SU-DHL-6 (cell line): Measurements from ENCODE around the gene ELP2.

Experiments used
- H2AFZ ChIP-seq: fragments of 200-600 bp; sonication (generic); 2 replicates; pipeline ENCODE4 v1.6.1; 2014; ENCODE audit warnings: low read depth, mild to moderate bottlenecking, moderate library complexity, mixed read lengths, antibody characterized with exemption, low read length; ENCODE audit not compliant: severe bottlenecking
- H3F3A ChIP-seq: fragments of 200-600 bp; shearing (Covaris generic); 2 replicates; pipeline ENCODE4 v1.6.0; 2016; ENCODE audit warnings: antibody characterized with exemption, mild to moderate bottlenecking; ENCODE audit not compliant: insufficient read depth
- H3K27ac ChIP-seq: fragments of 200-600 bp; sonication (generic); 2 replicates; pipeline ENCODE4 v1.5.1; 2016; ENCODE audit warnings: low read depth, mild to moderate bottlenecking, low read length, moderate library complexity, mixed read lengths
- H3K27me3 ChIP-seq: fragments of 200-600 bp; sonication (generic), shearing (Covaris generic); 2 replicates; pipeline ENCODE4 v1.6.0; 2014; ENCODE audit warnings: mild to moderate bottlenecking, low read length
- H3K36me3 ChIP-seq: fragments of 200-600 bp; sonication (generic); 2 replicates; pipeline ENCODE4 v1.6.1; 2014; ENCODE audit warnings: mild to moderate bottlenecking, low read length, mixed read lengths
- H3K4me2 ChIP-seq: fragments of 300-600, 200-600 bp; shearing (Covaris generic), sonication (generic); 2 replicates; pipeline ENCODE4 v1.6.0; 2014; ENCODE audit warnings: low read length, low read depth, mild to moderate bottlenecking; ENCODE audit not compliant: poor library complexity, severe bottlenecking
- H3K4me3 ChIP-seq: fragments of 200-600 bp; sonication (generic); 2 replicates; pipeline ENCODE4 v1.5.1; 2014; ENCODE audit warnings: antibody characterized with exemption, low read length, mild to moderate bottlenecking, mixed read lengths; ENCODE audit not compliant: insufficient read depth, poor library complexity, severe bottlenecking
- H3K79me2 ChIP-seq: fragments of 200-600 bp; sonication (generic); 2 replicates; pipeline ENCODE4 v1.6.1; 2014; ENCODE audit warnings: mild to moderate bottlenecking, low read length, moderate library complexity; ENCODE audit not compliant: insufficient read depth
- H3K9ac ChIP-seq: fragments of 200-600 bp; sonication (generic); 2 replicates; pipeline ENCODE4 v1.7.0; 2014; ENCODE audit warnings: mild to moderate bottlenecking, low read length
- H3K9me2 ChIP-seq: fragments of 200-600 bp; sonication (generic); replicated peaks from 2 replicates; pipeline ENCODE4 v1.6.1; 2014; ENCODE audit warnings: low read length; ENCODE audit not compliant: insufficient read depth
- H3K9me3 ChIP-seq: fragments of 200-600 bp; sonication (generic); 2 replicates; pipeline ENCODE4 v1.6.1; 2014; ENCODE audit warnings: low read length, mixed read lengths; ENCODE audit not compliant: insufficient read depth
- H4K20me1 ChIP-seq: fragments of 200-600 bp; sonication (generic); 2 replicates; pipeline ENCODE4 v1.6.1; 2014; ENCODE audit warnings: low read depth, mild to moderate bottlenecking, antibody characterized with exemption, low read length, moderate library complexity, mixed read lengths
- EZH2phosphoT487 ChIP-seq: fragments of 200-600 bp; sonication (generic), shearing (Covaris generic); conservative IDR thresholded peaks from 2 replicates; pipeline ENCODE4 v1.6.1; 2018; ENCODE audit warnings: mild to moderate bottlenecking, antibody characterized with exemption, low read length, moderate library complexity, mixed read lengths
- TF ChIP-seq, protein P1 (sequence below): fragments of 200-600 bp; sonication (generic); IDR thresholded peaks from one replicate; pipeline ENCODE4 v1.5.1; 2017; ENCODE audit warnings: antibody characterized with exemption, mild to moderate bottlenecking, low read length, moderate library complexity; ENCODE audit not compliant: insufficient read depth, poor library complexity, severe bottlenecking

The ELP2 gene

DNA sequence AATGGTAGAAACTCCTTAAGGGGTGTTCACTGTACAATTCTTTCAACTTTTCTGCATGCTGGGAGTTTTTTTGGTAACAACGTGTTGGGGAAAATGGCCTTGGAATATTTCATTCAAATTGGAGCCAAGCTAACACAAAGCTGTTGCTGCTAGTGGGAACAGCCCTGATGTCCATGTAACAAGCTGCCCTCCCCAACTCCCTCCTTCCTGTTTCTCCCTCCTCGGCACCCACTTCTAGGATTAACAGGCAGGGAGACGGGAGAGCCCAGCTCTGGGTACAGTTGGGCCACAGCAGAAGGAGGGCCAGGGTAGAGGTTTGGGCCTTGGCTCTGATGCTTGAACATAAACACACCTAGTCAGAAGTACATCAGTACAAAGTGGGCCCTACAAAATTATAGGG, 48.2 kb downstream of the ELP2 start:
- Histone ChIP-seq H3K4me2 (no peak overlapping the region), H3K27me3 (no peaks in the 10 kb centered on the region), H3K9me3 (no peaks in the 10 kb centered on the region), H3K36me3 (peaks cover 32% of the 10 kb centered on the region; the same call in 1 of the 2 replicates), H3K79me2 (no peaks in the 10 kb centered on the region), H3K4me3 (no peak overlapping the region), H2AFZ (no peak overlapping the region), H3K9me2 (no peaks in the 10 kb centered on the region), H4K20me1 (no peaks in the 10 kb centered on the region), H3K9ac (no peak overlapping the region), H3F3A (peaks cover 9% of the 10 kb centered on the region), H3K27ac (no peak overlapping the region)
- TF ChIP-seq, protein P1, sequence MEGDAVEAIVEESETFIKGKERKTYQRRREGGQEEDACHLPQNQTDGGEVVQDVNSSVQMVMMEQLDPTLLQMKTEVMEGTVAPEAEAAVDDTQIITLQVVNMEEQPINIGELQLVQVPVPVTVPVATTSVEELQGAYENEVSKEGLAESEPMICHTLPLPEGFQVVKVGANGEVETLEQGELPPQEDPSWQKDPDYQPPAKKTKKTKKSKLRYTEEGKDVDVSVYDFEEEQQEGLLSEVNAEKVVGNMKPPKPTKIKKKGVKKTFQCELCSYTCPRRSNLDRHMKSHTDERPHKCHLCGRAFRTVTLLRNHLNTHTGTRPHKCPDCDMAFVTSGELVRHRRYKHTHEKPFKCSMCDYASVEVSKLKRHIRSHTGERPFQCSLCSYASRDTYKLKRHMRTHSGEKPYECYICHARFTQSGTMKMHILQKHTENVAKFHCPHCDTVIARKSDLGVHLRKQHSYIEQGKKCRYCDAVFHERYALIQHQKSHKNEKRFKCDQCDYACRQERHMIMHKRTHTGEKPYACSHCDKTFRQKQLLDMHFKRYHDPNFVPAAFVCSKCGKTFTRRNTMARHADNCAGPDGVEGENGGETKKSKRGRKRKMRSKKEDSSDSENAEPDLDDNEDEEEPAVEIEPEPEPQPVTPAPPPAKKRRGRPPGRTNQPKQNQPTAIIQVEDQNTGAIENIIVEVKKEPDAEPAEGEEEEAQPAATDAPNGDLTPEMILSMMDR: no peak
- no peak for TF ChIP-seq EZH2phosphoT487

GRCh38 chr18:36179562-36180355, 50.1 kb downstream of the ELP2 start:
- no peak overlapping the region for H3K27ac ChIP-seq
- peaks cover 18% of the 10 kb centered on the region; the same call in 1 of the 2 replicates for H3K36me3 ChIP-seq
- peaks cover 9% of the 10 kb centered on the region for H3F3A ChIP-seq
- H3K9me3 ChIP-seq: no peaks in the 10 kb centered on the region
- H3K4me2 ChIP-seq: no peak overlapping the region
- H4K20me1 ChIP-seq: no peaks in the 10 kb centered on the region
- TF ChIP-seq, protein P1: no peak
- TF ChIP-seq EZH2phosphoT487: no peak
- H3K9ac ChIP-seq: no peak overlapping the region
- H3K4me3 ChIP-seq: no peak overlapping the region
- H3K27me3 ChIP-seq: no peaks in the 10 kb centered on the region
- no peaks in the 10 kb centered on the region for H3K9me2 ChIP-seq
- no peak overlapping the region for H2AFZ ChIP-seq
- H3K79me2 ChIP-seq: no peaks in the 10 kb centered on the region

DNA sequence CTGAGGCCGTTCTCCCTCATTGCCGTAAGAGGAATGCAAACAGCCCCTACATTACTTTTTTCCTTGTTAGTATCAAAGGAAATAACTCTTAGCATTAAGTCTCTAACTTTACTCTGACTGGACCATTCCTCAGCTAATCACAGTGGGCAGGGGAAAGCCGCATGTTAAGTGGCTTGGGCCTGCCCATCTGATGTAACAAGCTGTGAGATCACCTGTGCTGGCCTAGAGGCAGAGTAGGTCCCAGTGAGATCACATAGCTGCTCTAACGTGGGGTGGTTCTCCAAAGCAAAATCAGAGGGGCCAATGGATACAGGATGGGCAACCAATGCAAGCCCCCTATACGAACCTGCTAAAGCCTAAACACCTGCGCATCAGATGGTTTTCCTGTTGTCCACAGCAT, 51.7 kb downstream of the ELP2 start:
- TF ChIP-seq, protein P1: no peak
- no peak for TF ChIP-seq EZH2phosphoT487
- no peak overlapping the region for H3K4me2 ChIP-seq
- H3K27ac ChIP-seq: no peak overlapping the region
- H4K20me1 ChIP-seq: no peaks in the 10 kb centered on the region
- H3K4me3 ChIP-seq: no peak overlapping the region
- H3K9ac ChIP-seq: no peak overlapping the region
- no peaks in the 10 kb centered on the region for H3K79me2 ChIP-seq
- H3F3A ChIP-seq: peaks cover 9% of the 10 kb centered on the region
- peaks cover 5% of the 10 kb centered on the region; the same call in 1 of the 2 replicates for H3K36me3 ChIP-seq
- no peak overlapping the region for H2AFZ ChIP-seq
- no peaks in the 10 kb centered on the region for H3K9me3 ChIP-seq
- H3K9me2 ChIP-seq: no peaks in the 10 kb centered on the region
- H3K27me3 ChIP-seq: no peaks in the 10 kb centered on the region
